ENCODE results near the gene CAMK2B.

GRCh38 chr7:44280993-44281721, 44.2 kb downstream of the CAMK2B start:
- TF ChIP-seq POLR2AphosphoS5 (IDR thresholded peaks at IDR 0.05; ENCODE audit: low read depth): no peak
- no peak for TF ChIP-seq CTCF (conservative IDR thresholded peaks at IDR 0.05; ENCODE audit: low read depth in 2 of 2)

Data from GM23338 (cell line).